NCI-H526 (cell line): Measurements from ENCODE around the gene TCFL5.

ENCODE experiments used
- DNase-seq, 2 experiments: peaks; one replicate each; lab custom pipeline; 2025; lab: John Stamatoyannopoulos, UW

TCFL5 gene

GRCh38 chr20:62822788-62823651 lies 38.6 kb downstream of the TCFL5 start:
- DNase-seq, result peak; percentile 91 to 97

DNA sequence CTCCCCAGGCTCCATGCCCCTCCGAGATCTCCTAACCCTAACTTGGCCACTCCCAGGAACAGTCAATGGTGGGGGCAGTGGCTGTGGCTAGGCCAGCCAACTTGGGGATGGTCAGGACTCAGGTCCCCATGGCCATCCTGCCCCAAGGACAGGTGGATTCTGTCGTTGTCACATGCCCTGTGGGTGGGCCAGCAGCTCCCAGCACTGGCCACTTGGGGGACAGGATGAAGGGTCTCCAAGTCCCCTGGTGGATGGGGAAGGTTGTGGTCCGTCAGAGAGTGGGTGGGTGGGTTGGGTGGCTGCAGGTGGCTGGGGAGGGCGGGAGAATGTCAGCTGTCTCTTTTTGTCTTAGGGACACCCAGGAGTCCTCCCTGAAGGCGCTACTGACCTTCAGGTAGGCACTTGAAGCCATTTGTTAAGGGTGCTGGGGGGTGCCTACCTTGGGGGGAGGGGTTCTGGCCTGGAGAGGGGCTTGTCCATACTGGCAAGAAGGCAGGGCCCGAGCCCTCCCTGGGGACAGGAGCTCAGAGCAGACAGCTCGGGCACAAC lies 39.3 kb downstream of the TCFL5 start:
- DNase-seq, result no peak

DNA sequence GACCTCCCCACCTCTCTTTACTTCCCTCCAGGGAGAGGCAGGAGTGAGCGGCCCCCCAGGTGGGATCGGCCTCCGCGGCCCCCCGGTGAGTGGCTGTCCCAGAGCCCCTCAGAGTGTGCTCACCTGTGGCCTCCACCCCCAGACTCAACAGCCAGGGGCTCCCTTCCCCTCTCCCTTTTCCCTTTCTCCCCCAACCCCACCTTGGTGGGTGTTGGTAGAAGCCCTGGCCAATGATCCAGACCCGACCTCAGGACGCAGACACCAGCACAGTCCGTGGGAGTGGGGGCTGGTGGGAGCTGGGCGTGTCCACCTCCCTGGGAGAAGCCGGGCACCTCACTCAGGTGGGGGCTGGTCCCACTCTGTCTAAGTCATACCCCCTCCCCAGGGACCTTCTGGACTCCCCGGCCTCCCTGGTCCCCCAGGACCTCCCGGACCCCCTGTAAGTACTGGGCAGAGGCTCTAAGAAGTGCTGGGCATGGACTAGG lies 39.9 kb downstream of the TCFL5 start:
- no peak for DNase-seq

GRCh38 chr20:62820962-62821725 lies 40.5 kb downstream of the TCFL5 start:
- DNase-seq, result no peak

- DNase-seq, result no peak
Observed at GRCh38 chr20:62820208-62820961, 41.2 kb downstream of the TCFL5 start.

- DNase-seq, result no peak
Observed at GRCh38 chr20:62819494-62820174, 42.0 kb downstream of the TCFL5 start.

- DNase-seq, result peak in 1 of 2 experiments; percentile 67
Observed at GRCh38 chr20:62818592-62819493, 42.8 kb downstream of the TCFL5 start.

DNA sequence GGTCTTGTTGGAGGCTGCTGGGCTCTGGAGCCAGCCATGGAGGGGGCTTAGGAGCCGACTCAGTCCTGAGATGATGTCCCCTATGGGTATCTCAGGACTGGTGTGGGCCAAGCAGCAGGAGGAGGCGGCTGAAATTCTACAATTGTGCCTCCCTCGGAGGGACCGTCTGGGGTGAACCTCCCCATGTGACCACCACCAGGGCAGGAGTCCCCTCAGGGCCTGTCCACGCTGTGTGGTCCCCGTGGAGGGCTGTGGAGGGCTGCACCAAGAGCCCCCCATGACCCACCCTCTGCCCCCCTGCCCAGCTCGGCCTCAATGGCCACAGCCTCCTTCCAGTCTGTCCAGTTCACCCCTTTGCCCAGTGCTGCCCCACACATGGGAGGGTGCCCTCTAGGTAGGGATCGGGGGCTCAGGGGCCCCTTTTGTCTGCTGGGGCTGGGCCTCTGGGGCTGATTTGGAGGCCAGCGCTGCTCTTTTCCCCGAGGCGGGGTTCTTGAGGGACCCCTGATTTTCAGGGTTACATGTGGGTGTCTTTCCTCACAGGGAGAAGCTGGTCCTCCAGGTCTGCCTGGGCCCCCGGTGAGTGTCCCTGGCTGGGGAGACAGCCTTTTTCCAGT lies 43.5 kb downstream of the TCFL5 start:
- no peak for DNase-seq

- peak; percentile 55 to 88 for DNase-seq
Observed at GRCh38 chr20:62816884-62817873, 44.4 kb downstream of the TCFL5 start, which contains the start of gene COL9A3. Gene COL9A3 (plus strand): TSS chr20:62817050. CDS start chr20:62817065, 15 bp downstream.

DNA sequence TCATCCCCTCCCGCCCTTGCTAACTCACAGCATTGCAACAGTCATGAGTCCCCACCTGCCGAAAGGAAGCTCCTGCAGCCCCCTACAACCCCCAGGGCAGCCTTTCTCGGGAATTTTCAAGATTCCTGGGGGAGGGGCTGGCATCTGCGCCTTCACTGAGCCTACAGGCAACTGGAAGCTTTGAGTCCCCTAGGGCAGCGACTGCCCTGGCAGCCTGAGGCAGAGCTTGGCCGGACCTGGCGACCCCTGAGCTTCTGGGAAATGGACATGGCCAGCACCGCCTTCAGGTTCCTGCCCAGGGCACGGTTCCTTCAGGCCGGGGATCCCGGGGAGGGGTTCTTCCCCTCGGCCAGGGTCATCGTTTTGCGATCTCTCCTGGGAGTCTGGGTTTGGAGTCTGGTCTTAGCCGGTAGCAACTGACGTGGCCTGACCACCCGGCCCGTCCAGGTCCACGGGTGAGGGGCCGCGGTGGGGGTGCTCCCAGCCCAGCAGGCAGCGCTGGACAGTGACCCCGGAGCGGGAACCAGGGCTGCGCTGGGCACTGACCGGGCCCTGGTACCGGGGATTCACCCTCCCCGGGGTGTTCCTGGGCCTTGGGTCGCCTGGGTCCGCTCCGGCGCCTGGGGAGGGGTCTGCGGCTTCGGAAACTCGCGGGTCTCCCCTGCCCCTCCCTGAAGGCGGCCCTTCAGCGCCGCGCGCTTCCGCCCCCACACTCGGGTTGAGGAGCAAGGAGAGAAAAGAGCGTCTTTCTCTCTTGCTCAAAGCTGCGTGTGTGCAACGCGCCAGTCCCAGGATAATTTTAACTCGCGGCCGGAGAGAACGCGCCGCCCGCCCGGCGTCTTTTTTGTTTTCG lies 45.4 kb downstream of the TCFL5 start:
- no peak for DNase-seq

DNA sequence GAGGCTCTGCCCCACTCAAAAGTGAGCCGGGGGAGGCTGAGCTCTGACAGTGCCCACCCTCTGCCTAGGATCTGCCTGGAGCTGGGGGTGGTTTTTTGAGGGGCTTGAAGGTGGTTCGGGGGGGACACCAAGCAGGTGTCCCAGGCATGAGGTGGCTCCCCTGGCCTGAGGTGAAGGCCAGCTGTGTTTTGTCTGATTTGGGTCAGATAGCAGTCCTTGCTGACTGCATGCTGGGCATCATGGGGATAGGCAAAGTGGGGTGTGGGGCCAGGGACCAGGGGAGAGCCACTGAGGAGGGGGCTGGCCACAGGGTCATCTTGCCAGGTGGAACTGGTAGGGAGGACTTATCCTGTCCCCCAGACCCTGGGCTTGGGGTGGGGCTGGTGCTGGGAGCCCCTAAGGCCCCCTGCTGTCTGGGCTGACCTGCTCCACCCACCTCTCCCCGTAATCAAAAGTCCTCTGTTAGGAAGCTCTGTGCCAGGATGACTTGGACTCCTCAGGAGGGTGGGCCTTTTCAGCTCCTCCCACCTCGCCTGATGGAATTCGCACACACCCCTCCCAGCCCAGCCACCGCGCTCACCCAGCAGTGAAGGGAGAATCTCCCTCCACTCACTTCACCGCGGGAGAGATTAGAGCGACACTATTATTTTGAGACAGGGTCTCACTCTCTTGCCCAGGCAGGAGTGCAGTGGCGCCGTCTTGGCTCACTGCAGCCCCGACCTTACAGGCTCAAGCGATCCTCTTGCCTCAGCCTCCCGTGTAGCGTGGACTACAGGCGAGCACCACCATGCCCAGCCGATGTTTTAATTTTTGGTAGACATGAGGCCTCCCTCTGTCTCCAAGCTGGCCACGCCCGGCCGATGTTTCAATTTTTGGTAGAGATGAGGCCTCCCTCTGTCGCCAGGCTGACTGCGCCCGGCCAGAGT lies 46.3 kb downstream of the TCFL5 start:
- peak; percentile 45 to 74 for DNase-seq

DNA sequence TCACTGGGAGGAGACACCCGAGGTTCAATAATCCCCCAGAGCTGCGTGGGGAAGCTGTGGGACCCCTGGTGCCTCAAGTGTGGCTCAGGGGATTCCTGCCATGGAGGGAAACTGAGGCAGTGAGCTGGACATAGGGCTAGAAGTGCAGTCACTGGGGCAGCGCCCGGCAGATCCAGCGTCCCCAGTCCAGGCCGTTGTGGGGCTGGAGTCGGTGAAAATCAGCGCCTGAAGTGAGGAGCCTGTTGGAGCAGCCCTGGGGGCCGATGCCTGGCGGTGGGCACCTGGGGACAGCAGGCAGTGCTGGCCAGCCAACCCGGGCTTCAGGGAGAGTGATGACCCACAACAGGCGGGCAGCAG lies 46.9 kb downstream of the TCFL5 start:
- DNase-seq, result no peak

DNA sequence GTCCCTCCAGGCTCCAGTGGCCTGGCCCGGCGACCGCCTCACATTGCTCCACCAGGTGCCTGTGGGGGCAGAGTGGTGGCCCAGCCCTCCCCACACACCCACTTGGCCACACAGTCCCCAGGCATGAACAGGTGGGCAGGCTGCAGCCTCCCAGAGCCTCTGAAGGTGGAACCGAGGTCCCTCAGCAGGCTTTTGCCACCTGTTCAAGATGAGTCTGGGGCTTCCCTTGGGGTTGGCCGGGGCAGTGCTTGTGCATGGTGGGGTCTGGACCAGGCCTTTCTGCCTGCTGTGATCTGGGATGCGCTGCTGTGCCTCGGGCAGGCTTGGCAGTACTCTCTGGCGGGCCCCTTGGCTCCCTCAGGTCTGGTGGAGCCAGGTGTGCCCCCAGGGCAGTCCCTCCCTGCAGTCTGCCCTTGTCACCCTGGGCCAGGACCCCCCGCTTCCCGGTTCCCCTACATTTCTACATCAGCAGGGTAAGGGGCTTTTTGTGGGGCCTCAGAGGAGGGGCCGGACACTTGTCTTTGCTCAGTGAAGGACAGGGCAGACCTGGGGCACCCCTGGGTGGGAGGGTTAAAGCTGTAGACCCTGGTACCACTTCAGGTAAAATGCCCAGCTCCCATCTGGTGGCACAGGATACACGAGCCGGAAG lies 47.4 kb downstream of the TCFL5 start:
- DNase-seq, result no peak

GRCh38 chr20:62813588-62813987 lies 48.0 kb downstream of the TCFL5 start:
- no peak for DNase-seq

DNA sequence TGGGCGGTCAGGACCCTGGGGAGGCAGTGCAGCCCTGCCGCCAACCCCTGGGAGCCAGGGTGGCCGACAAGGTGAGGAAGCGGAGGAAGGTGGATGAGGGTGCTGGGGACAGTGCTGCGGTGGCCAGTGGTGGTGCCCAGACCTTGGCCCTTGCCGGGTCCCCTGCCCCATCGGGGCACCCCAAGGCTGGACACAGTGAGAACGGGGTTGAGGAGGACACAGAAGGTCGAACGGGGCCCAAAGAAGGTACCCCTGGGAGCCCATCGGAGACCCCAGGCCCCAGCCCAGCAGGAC lies 48.8 kb downstream of the TCFL5 start:
- DNase-seq, result no peak
